Measurements from ENCODE around the gene FAM131C. TPM values are rescaled to one million over a fixed set of nuclear protein-coding genes. Genes with fewer than 3 reads are reported as not detected.
A peak's percentile ranks its signal among the peaks of the same experiment; 100 is the strongest.
"Not testable (repeated sequence)": the region's sequence is repeated elsewhere in the genome, so short reads cannot be mapped to it uniquely, and the experiment has no call there.

The FAM131C gene
- total and polyA plus RNA-seq, 2 donors (not counting 1 experiment from before 2014, with no cell fraction given) = 0.34 to 0.50 TPM

DNA sequence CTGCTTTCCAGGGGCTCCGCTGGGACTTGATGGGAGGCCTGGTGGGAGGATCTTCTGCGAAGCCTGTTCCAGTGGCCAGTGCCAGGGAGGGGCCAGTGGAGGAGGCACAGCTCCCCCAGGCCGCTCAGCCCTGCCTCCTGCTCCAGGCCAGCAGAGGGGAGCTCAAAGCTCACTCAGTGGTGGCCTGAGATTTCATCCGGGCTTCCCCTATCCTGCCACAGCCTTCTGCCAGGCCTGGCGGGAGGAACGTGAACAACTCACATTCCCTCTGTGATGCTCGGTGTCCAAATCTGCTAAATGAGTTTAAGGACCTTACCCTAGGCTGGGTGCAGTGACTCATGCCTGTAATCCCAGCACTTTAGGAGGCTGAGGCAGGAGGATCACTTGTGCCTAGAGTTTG is 26.6 kb downstream of the FAM131C start:
- no peak overlapping the region for H3K4me2 ChIP-seq (ENCODE audit: extremely low read depth, insufficient read depth, low read length)

DNA sequence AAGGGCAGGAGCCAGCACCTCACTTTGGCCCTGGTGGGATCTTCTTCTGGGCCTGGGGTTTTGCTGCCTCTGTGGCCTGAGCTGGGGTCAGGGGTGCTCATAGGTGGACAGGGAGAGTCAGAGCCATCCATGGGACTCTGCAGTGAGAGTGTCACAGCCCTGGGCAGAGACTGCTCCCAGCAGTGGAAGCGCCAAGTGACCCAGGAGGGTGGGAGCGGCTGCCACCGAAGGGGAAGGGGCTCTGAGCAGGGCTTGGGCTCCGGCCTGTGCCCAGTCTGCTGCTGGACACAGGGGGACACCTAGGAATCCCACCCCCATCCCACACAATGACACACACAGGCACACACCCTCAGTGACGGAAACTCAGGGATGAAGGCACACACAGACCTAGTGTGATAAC is 29.5 kb downstream of the FAM131C start:
- no peak overlapping the region for H2AFZ ChIP-seq (ENCODE audit: low read length)
- TF ChIP-seq, protein P1, sequence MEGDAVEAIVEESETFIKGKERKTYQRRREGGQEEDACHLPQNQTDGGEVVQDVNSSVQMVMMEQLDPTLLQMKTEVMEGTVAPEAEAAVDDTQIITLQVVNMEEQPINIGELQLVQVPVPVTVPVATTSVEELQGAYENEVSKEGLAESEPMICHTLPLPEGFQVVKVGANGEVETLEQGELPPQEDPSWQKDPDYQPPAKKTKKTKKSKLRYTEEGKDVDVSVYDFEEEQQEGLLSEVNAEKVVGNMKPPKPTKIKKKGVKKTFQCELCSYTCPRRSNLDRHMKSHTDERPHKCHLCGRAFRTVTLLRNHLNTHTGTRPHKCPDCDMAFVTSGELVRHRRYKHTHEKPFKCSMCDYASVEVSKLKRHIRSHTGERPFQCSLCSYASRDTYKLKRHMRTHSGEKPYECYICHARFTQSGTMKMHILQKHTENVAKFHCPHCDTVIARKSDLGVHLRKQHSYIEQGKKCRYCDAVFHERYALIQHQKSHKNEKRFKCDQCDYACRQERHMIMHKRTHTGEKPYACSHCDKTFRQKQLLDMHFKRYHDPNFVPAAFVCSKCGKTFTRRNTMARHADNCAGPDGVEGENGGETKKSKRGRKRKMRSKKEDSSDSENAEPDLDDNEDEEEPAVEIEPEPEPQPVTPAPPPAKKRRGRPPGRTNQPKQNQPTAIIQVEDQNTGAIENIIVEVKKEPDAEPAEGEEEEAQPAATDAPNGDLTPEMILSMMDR (conservative IDR thresholded peaks at IDR 0.05 in 1 of 2, IDR thresholded peaks at IDR 0.05 in 1 of 2; ENCODE audit: low read depth in 1 of 2, low read length in 2 of 2) = no peak
- TF ChIP-seq EZH2 (IDR thresholded peaks at IDR 0.05; ENCODE audit: low read length, missing control alignments) = no peak
- H3K36me3 ChIP-seq (ENCODE audit: control insufficient read depth, insufficient read depth, low read length) = no peaks in the 10 kb centered on the region
- H3K4me1 ChIP-seq (ENCODE audit: control insufficient read depth, extremely low read depth, insufficient read depth, low read length) = no peaks in the 10 kb centered on the region
- no peaks in the 10 kb centered on the region for H4K20me1 ChIP-seq (ENCODE audit: control insufficient read depth, extremely low read depth, insufficient read depth, low read length)
- no peak for DNase-seq (ENCODE audit: low read depth in 2 of 2)
- H3K9ac ChIP-seq (ENCODE audit: insufficient read depth, low read length) = no peak overlapping the region
- no peak overlapping the region for H3K4me3 ChIP-seq (replicated peaks in 1 of 4; ENCODE audit: control extremely low read depth in 1 of 4, insufficient read depth in 1 of 4, low read depth in 3 of 4, low read length in 4 of 4)
- H3K79me2 ChIP-seq (ENCODE audit: control insufficient read depth, insufficient read depth, low read length) = no peaks in the 10 kb centered on the region
- H3K27me3 ChIP-seq (ENCODE audit: control insufficient read depth, insufficient read depth, low read length) = no peaks in the 10 kb centered on the region
- no peak overlapping the region for H3K4me2 ChIP-seq (ENCODE audit: extremely low read depth, insufficient read depth, low read length)
- no peak overlapping the region for H3K27ac ChIP-seq (ENCODE audit: insufficient read depth, low read length)
- H3K9me3 ChIP-seq (ENCODE audit: control insufficient read depth, insufficient read depth, low read depth, low read length) = no peaks in the 10 kb centered on the region

More for the DNA sequence above, 26.6 kb downstream of the FAM131C start:
- H4K20me1 ChIP-seq (ENCODE audit: control insufficient read depth, extremely low read depth, insufficient read depth, low read length) = no peaks in the 10 kb centered on the region
- no peaks in the 10 kb centered on the region for H3K9me3 ChIP-seq (ENCODE audit: control insufficient read depth, insufficient read depth, low read depth, low read length)
- no peaks in the 10 kb centered on the region for H3K27me3 ChIP-seq (ENCODE audit: control insufficient read depth, insufficient read depth, low read length)
- no peaks in the 10 kb centered on the region for H3K4me1 ChIP-seq (ENCODE audit: control insufficient read depth, extremely low read depth, insufficient read depth, low read length)
- no peaks in the 10 kb centered on the region for H3K79me2 ChIP-seq (ENCODE audit: control insufficient read depth, insufficient read depth, low read length)
- H3K4me3 ChIP-seq (replicated peaks in 1 of 4; ENCODE audit: control extremely low read depth in 1 of 4, insufficient read depth in 1 of 4, low read depth in 3 of 4, low read length in 4 of 4) = no peak overlapping the region
- H3K36me3 ChIP-seq (ENCODE audit: control insufficient read depth, insufficient read depth, low read length) = no peaks in the 10 kb centered on the region
- H3K27ac ChIP-seq (ENCODE audit: insufficient read depth, low read length) = no peak overlapping the region
- no peak overlapping the region for H3K9ac ChIP-seq (ENCODE audit: insufficient read depth, low read length)
- peak; percentile 6 to 15 for DNase-seq (ENCODE audit: low read depth in 2 of 2)
- TF ChIP-seq EZH2 (IDR thresholded peaks at IDR 0.05; ENCODE audit: low read length, missing control alignments) = no peak
- TF ChIP-seq, protein P1 (conservative IDR thresholded peaks at IDR 0.05 in 1 of 2, IDR thresholded peaks at IDR 0.05 in 1 of 2; ENCODE audit: low read depth in 1 of 2, low read length in 2 of 2) = no peak
- H2AFZ ChIP-seq (ENCODE audit: low read length) = no peak overlapping the region

DNA sequence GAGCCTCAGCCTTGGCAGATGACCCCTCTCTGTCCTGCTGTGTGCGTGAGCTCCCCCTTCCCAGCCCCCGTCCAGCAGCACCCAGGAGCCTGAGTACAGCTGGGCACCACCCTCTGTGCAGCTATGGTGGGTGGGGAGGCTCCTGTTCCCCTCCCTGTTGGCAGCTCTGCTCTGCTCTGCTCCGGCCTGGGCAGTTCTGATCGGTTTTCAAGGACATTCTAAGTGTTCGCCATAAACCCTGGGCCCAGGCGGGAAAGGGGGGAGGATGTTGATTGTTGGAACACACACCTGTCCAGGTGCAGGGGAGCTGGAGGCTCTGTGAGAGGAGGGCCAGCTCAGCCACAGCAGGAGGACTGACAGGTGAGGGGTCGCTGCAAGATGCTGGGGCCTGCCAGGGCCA is 29.9 kb downstream of the FAM131C start, which contains the start of gene CLCNKB:
TSS of gene CLCNKB (plus strand) at position 262 of the 400 bp plus-strand sequence. CDS start 711 bp downstream, outside the sequence.
- no peak within 1 kb of the TSS for H3K27ac ChIP-seq (ENCODE audit: insufficient read depth, low read length)
- no peaks in the 10 kb centered on the region for H3K79me2 ChIP-seq (ENCODE audit: control insufficient read depth, insufficient read depth, low read length)
- H3K4me2 ChIP-seq (ENCODE audit: extremely low read depth, insufficient read depth, low read length) = no peak within 1 kb of the TSS
- no peak within 1 kb of the TSS for H3K9ac ChIP-seq (ENCODE audit: insufficient read depth, low read length)
- H3K9me3 ChIP-seq (ENCODE audit: control insufficient read depth, insufficient read depth, low read depth, low read length) = no peaks in the 10 kb centered on the region
- no peak for DNase-seq (ENCODE audit: low read depth in 2 of 2)
- H3K4me1 ChIP-seq (ENCODE audit: control insufficient read depth, extremely low read depth, insufficient read depth, low read length) = no peaks in the 10 kb centered on the region
- no peak within 1 kb of the TSS for H3K4me3 ChIP-seq (replicated peaks in 1 of 4; ENCODE audit: control extremely low read depth in 1 of 4, insufficient read depth in 1 of 4, low read depth in 3 of 4, low read length in 4 of 4)
- no peaks in the 10 kb centered on the region for H4K20me1 ChIP-seq (ENCODE audit: control insufficient read depth, extremely low read depth, insufficient read depth, low read length)
- H3K36me3 ChIP-seq (ENCODE audit: control insufficient read depth, insufficient read depth, low read length) = no peaks in the 10 kb centered on the region
- no peak for TF ChIP-seq EZH2 (IDR thresholded peaks at IDR 0.05; ENCODE audit: low read length, missing control alignments)
- TF ChIP-seq, protein P1 (conservative IDR thresholded peaks at IDR 0.05 in 1 of 2, IDR thresholded peaks at IDR 0.05 in 1 of 2; ENCODE audit: low read depth in 1 of 2, low read length in 2 of 2) = no peak
- H3K27me3 ChIP-seq (ENCODE audit: control insufficient read depth, insufficient read depth, low read length) = no peaks in the 10 kb centered on the region
- H2AFZ ChIP-seq (ENCODE audit: low read length) = no peak within 1 kb of the TSS

DNA sequence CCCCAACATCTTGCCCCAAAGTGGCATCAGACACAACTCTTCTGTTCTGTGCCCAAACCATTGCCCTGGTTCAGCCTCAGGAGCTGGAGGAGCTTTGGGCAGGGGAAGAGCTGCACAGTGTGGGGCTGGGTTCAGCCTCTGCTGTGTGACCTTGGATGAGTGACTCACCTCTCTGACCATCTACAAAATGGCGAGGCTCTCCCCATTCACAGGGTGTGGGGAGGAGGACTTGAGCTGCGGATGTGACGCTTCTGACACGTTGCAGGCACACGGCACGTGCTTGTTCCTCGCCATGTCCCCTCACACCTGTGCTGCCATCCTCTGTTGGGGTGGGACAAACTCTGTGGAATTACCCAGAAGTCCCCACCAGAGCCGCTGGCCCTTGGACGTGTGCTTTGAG is 30.8 kb downstream of the FAM131C start:
- H3K4me2 ChIP-seq (ENCODE audit: extremely low read depth, insufficient read depth, low read length); H3K36me3 ChIP-seq (ENCODE audit: control insufficient read depth, insufficient read depth, low read length); H2AFZ ChIP-seq (ENCODE audit: low read length); H3K9ac ChIP-seq (ENCODE audit: insufficient read depth, low read length); H3K79me2 ChIP-seq (ENCODE audit: control insufficient read depth, insufficient read depth, low read length); H3K27me3 ChIP-seq (ENCODE audit: control insufficient read depth, insufficient read depth, low read length); H3K9me3 ChIP-seq (ENCODE audit: control insufficient read depth, insufficient read depth, low read depth, low read length); H3K4me1 ChIP-seq (ENCODE audit: control insufficient read depth, extremely low read depth, insufficient read depth, low read length); H3K4me3 ChIP-seq (replicated peaks in 1 of 4; ENCODE audit: control extremely low read depth in 1 of 4, insufficient read depth in 1 of 4, low read depth in 3 of 4, low read length in 4 of 4); H3K27ac ChIP-seq (ENCODE audit: insufficient read depth, low read length); DNase-seq (ENCODE audit: low read depth in 2 of 2); H4K20me1 ChIP-seq (ENCODE audit: control insufficient read depth, extremely low read depth, insufficient read depth, low read length): not testable (repeated sequence)

Data from fibroblast of lung (primary cell).